Measurements from ENCODE around the gene TMEM255B.

The TMEM255B gene

DNA sequence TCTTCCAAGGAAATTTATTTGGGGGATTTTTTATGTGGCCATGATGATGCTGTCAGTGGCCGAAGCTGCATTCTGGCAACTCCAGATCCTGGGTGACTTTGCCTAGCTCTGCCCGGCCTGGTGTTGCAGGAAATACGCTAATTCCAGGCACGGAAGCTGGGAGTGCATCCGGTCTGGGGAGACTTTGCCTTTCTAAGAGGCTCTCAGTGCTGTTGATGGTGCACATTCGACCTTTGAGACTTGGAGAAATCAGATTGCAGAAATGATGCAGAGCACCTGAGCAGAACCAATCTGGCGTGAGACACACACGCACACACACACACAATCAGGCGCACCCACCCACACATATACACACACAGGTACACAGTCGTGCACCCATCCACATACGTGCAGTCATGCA lies 5.9 kb upstream of the TMEM255B start:
- peaks cover 6% of the 10 kb centered on the region; the same call in 1 of the 2 replicates for H3K27me3 ChIP-seq (ENCODE audit: insufficient read depth, low read length)
- H3K79me2 ChIP-seq (ENCODE audit: insufficient read depth, low read length): no peaks in the 10 kb centered on the region
- H3F3A ChIP-seq (ENCODE audit: insufficient read depth, low read length): 0 out of 2 replicates have a peak, but pooled peaks cover 3% of the 10 kb centered on the region
- TF ChIP-seq, protein P1, sequence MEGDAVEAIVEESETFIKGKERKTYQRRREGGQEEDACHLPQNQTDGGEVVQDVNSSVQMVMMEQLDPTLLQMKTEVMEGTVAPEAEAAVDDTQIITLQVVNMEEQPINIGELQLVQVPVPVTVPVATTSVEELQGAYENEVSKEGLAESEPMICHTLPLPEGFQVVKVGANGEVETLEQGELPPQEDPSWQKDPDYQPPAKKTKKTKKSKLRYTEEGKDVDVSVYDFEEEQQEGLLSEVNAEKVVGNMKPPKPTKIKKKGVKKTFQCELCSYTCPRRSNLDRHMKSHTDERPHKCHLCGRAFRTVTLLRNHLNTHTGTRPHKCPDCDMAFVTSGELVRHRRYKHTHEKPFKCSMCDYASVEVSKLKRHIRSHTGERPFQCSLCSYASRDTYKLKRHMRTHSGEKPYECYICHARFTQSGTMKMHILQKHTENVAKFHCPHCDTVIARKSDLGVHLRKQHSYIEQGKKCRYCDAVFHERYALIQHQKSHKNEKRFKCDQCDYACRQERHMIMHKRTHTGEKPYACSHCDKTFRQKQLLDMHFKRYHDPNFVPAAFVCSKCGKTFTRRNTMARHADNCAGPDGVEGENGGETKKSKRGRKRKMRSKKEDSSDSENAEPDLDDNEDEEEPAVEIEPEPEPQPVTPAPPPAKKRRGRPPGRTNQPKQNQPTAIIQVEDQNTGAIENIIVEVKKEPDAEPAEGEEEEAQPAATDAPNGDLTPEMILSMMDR (IDR thresholded peaks at IDR 0.05; ENCODE audit: low read length): no peak
- TF ChIP-seq EZH2 (IDR thresholded peaks at IDR 0.05; ENCODE audit: borderline replicate concordance, low read length): no peak
- H3K9me2 ChIP-seq (ENCODE audit: low read depth, low read length): no peaks in the 10 kb centered on the region
- no peak overlapping the region for H2AFZ ChIP-seq (ENCODE audit: low read length)
- no peaks in the 10 kb centered on the region for H4K20me1 ChIP-seq (ENCODE audit: insufficient read depth, low read length)
- no peaks in the 10 kb centered on the region for H3K9me3 ChIP-seq (ENCODE audit: low read length)
- H3K4me3 ChIP-seq (ENCODE audit: low read depth, low read length, poor library complexity, severe bottlenecking): no peak overlapping the region
- H3K27ac ChIP-seq (ENCODE audit: low read depth, low read length, poor library complexity, severe bottlenecking): no peak overlapping the region
- H3K36me3 ChIP-seq (ENCODE audit: insufficient read depth, low read length): no peaks in the 10 kb centered on the region
- H3K9ac ChIP-seq (ENCODE audit: low read length): no peak overlapping the region
- no peak overlapping the region for H3K4me2 ChIP-seq (ENCODE audit: low read length)
- peaks cover under 1% of the 10 kb centered on the region for H3K4me1 ChIP-seq (ENCODE audit: insufficient read depth, low read length, severe bottlenecking)

DNA sequence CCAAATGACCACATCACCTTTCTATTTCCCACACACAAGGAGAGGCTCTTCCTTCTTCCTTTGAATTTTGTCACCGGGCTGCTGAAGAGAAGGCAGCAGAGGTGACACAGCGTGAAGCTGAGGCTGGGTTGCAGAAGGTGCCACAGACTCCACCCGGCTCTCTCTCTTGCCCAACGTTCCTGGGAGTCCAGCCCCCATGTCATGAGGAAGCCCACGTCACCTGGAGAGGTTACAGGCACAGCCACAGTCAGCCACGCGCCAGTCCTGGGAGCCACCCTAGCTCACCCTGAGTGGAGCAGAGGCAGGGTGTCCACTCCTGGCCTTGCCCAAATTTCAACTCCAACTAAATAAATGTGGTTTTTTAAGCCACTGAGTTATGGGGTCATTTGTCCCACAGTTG lies 4.8 kb upstream of the TMEM255B start:
- Histone ChIP-seq H3K9me2 (ENCODE audit: low read depth, low read length) (no peaks in the 10 kb centered on the region), H3K4me1 (ENCODE audit: insufficient read depth, low read length, severe bottlenecking) (peaks cover 4% of the 10 kb centered on the region), H3K4me3 (ENCODE audit: low read depth, low read length, poor library complexity, severe bottlenecking) (no peak overlapping the region), H3K79me2 (ENCODE audit: insufficient read depth, low read length) (no peaks in the 10 kb centered on the region), H3K27ac (ENCODE audit: low read depth, low read length, poor library complexity, severe bottlenecking) (no peak overlapping the region), H3K9me3 (ENCODE audit: low read length) (no peaks in the 10 kb centered on the region), H2AFZ (ENCODE audit: low read length) (no peak overlapping the region), H3K27me3 (ENCODE audit: insufficient read depth, low read length) (peaks cover 6% of the 10 kb centered on the region; the same call in 1 of the 2 replicates), H3K36me3 (ENCODE audit: insufficient read depth, low read length) (no peaks in the 10 kb centered on the region), H4K20me1 (ENCODE audit: insufficient read depth, low read length) (no peaks in the 10 kb centered on the region), H3K4me2 (ENCODE audit: low read length) (no peak overlapping the region), H3F3A (ENCODE audit: insufficient read depth, low read length) (0 out of 2 replicates have a peak, but pooled peaks cover 3% of the 10 kb centered on the region), H3K9ac (ENCODE audit: low read length) (no peak overlapping the region)
- no peak for TF ChIP-seq EZH2 (IDR thresholded peaks at IDR 0.05; ENCODE audit: borderline replicate concordance, low read length)
- TF ChIP-seq, protein P1 (IDR thresholded peaks at IDR 0.05; ENCODE audit: low read length): no peak

DNA sequence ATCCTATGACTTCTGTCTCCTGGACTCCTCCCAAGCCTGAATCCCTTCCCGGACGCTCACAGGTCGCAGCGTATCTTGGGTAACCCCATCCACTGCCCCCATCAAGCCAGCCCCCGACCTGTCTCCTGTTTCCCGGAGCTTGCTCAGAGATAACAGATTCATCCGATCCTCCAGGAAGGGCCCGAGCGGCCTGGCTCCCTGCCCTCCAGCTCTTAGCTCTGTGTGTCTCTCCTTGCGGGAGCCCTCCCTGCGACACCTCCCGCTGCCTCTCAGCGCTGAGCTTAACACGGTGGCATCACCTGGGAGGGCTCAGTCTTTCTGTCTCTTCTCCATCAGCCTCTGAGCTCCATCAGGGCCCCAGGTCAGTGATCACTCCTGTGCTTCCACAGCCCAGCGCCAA lies 4.3 kb upstream of the TMEM255B start:
- H2AFZ ChIP-seq (ENCODE audit: low read length): no peak overlapping the region

More for the DNA sequence above, 4.3 kb upstream of the TMEM255B start:
- TF ChIP-seq, protein P1 (IDR thresholded peaks at IDR 0.05; ENCODE audit: low read length): no peak
- TF ChIP-seq EZH2 (IDR thresholded peaks at IDR 0.05; ENCODE audit: borderline replicate concordance, low read length): no peak
- H3K4me2 ChIP-seq (ENCODE audit: low read length): no peak overlapping the region
- no peak overlapping the region for H3K27ac ChIP-seq (ENCODE audit: low read depth, low read length, poor library complexity, severe bottlenecking)
- no peaks in the 10 kb centered on the region for H3K9me3 ChIP-seq (ENCODE audit: low read length)
- H4K20me1 ChIP-seq (ENCODE audit: insufficient read depth, low read length): no peaks in the 10 kb centered on the region
- H3K4me1 ChIP-seq (ENCODE audit: insufficient read depth, low read length, severe bottlenecking): peaks cover 9% of the 10 kb centered on the region
- H3K4me3 ChIP-seq (ENCODE audit: low read depth, low read length, poor library complexity, severe bottlenecking): no peak overlapping the region
- H3K9ac ChIP-seq (ENCODE audit: low read length): no peak overlapping the region
- H3K9me2 ChIP-seq (ENCODE audit: low read depth, low read length): no peaks in the 10 kb centered on the region
- H3K36me3 ChIP-seq (ENCODE audit: insufficient read depth, low read length): no peaks in the 10 kb centered on the region
- 0 out of 2 replicates have a peak, but pooled peaks cover 3% of the 10 kb centered on the region for H3F3A ChIP-seq (ENCODE audit: insufficient read depth, low read length)
- H3K27me3 ChIP-seq (ENCODE audit: insufficient read depth, low read length): peaks cover 10% of the 10 kb centered on the region
- no peaks in the 10 kb centered on the region for H3K79me2 ChIP-seq (ENCODE audit: insufficient read depth, low read length)

Measured in OCI-LY1 (cell line).